Esophagus squamous epithelium (tissue), 5 donors: ENCODE results near the gene SLC50A1. TPM values are rescaled to one million over a fixed set of nuclear protein-coding genes. Genes with fewer than 3 reads are reported as not detected.
A peak's percentile ranks its signal among the peaks of the same experiment; 100 is the strongest.

ENCODE experiments used
- DNase-seq: peaks from one replicate; lab custom pipeline; 2025; lab: John Stamatoyannopoulos, UW
- H3K27ac ChIP-seq, 4 donors: fragments of 200-600 bp; sonication (generic); one replicate each; pipeline ENCODE4 v1.5.1; 2016 to 2019; ENCODE audit warnings: mild to moderate bottlenecking in 1 of 4
- H3K27me3 ChIP-seq, 4 donors: fragments of 200-600 bp; sonication (generic); 1 replicate in 3 of 4; 2 replicates in 1 of 4; pipeline versions ENCODE4 v1.5.1 to v1.6.0; 2017 to 2021; ENCODE audit warnings: antibody characterized with exemption in 1 of 4
- H3K36me3 ChIP-seq, 3 donors: fragments of 200-600 bp; sonication (generic); one replicate each; pipeline ENCODE4 v1.5.1; 2016 to 2019
- H3K4me1 ChIP-seq, 3 donors: fragments of 200-600 bp; sonication (generic); one replicate each; pipeline ENCODE4 v1.5.1; 2017 to 2019
- H3K4me3 ChIP-seq, 4 donors: fragments of 200-600 bp; sonication (generic); 1 replicate in 3 of 4; 2 replicates in 1 of 4; pipeline ENCODE4 v1.5.1; 2016 to 2019; ENCODE audit warnings: mild to moderate bottlenecking in 2 of 4, moderate library complexity in 1 of 4
- H3K9me3 ChIP-seq, 3 donors: fragments of 200-600 bp; sonication (generic); one replicate each; pipeline ENCODE4 v1.5.1; 2016 to 2019
- POLR2A ChIP-seq, 4 donors: fragments of 450-650 bp; IDR thresholded peaks; one replicate each; pipeline ENCODE4 v1.6.1; 2017; ENCODE audit warnings: antibody characterized with exemption in 4 of 4, mild to moderate bottlenecking in 4 of 4, moderate library complexity in 3 of 4
- WGBS, 2 donors: methylation state at CpG; one replicate each; pipeline ENCODE4 v1.1.5; 2018; 5-methylcytosine and 5-hydroxymethylcytosine counted together
- intact Hi-C: fragments of 100-400 bp; cut with DNase I; formaldehyde crosslinking; loops from one replicate; pipeline ENCODE4 v1.15.0; 2022
- total RNA-seq, 4 donors: library from RNA; depleted of rRNA; stranded (reverse); fragments of >200 nt; gene quantifications; one replicate each; pipeline ENCODE4 v1.1.0, GENCODE V29; 2016
- TF ChIP-seq, protein P1 (sequence below), 6 experiments: fragments of 450-650 bp in 4 of 6; fragments of 200-600 bp in 2 of 6; sonication (generic) in 2 of 6; IDR thresholded peaks; one replicate each; pipeline ENCODE4 v1.5.1; 2016 to 2019; ENCODE audit warnings: antibody characterized with exemption in 6 of 6, mild to moderate bottlenecking in 4 of 6, moderate library complexity in 4 of 6
- donor health status: DM: yes; HTN: yes; CAD: no.

SLC50A1 gene
- total RNA-seq, 4 donors from 2014 or later = 21.4 to 27.2 (median 26.0) TPM

DNA sequence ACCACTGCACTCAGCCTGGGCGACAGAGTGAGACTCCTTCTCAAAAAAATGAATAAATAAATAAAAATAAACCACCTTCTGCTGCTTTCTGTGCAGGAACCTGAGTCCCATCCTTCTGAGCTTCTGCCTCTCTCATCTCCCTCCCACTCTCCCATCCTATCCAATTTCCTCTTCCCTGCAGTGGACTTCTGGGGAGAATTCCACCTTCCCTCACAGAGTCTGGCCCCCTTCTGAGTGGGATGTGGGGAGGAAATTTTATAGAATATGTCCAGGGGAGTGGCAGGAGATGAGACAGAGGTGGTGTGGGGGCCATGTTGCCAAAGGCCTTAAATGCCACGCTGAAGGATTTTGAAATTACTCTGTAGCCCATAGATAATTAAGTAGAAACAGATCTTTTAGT is 13.3 kb upstream of the SLC50A1 start:
- intact Hi-C loops = no loop called here
- Histone ChIP-seq H3K27me3 (peaks cover 0 to 7% (median 0%) of the 10 kb centered on the region in 4 donors), H3K4me3 (no peak overlapping the region), H3K9me3 (no peaks in the 10 kb centered on the region), H3K4me1 (peaks cover 24 to 60% (median 39%) of the 10 kb centered on the region in 3 donors), H3K36me3 (no peaks in the 10 kb centered on the region), H3K27ac (no peak overlapping the region)
- TF ChIP-seq, protein P1, sequence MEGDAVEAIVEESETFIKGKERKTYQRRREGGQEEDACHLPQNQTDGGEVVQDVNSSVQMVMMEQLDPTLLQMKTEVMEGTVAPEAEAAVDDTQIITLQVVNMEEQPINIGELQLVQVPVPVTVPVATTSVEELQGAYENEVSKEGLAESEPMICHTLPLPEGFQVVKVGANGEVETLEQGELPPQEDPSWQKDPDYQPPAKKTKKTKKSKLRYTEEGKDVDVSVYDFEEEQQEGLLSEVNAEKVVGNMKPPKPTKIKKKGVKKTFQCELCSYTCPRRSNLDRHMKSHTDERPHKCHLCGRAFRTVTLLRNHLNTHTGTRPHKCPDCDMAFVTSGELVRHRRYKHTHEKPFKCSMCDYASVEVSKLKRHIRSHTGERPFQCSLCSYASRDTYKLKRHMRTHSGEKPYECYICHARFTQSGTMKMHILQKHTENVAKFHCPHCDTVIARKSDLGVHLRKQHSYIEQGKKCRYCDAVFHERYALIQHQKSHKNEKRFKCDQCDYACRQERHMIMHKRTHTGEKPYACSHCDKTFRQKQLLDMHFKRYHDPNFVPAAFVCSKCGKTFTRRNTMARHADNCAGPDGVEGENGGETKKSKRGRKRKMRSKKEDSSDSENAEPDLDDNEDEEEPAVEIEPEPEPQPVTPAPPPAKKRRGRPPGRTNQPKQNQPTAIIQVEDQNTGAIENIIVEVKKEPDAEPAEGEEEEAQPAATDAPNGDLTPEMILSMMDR (IDR thresholded peaks at IDR 0.05) = no peak
- no peak for TF ChIP-seq POLR2A (IDR thresholded peaks at IDR 0.05)
- WGBS, 2 donors = 85 to 88% methylated on average over 2 of the region's 2 CpGs
- DNase-seq = no peak

DNA sequence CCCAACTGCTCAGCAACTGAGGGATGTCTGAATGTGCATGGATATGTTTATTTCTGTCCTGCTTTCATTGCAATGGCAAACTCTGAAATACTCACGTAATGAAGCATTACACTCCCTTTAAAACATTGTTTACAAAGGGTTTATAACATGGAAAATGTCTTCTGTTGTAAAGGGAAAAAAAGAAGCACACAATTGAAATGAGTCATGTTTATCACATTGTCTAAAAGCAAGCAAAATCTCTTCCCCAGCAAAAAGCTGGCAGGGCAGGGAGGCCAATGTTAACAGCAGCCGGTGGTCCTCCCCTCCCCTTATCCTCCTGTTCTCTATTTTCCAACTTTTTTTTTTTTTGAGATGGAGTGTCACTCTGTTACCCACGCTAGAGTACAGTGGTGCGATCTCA is 11.9 kb upstream of the SLC50A1 start:
- peak overlapping the region; percentile 55 to 100 (median 79) for H3K27ac ChIP-seq
- DNase-seq = no peak
- WGBS, 2 donors = 37 to 38% methylated on average over 4 of the region's 4 CpGs

DNA sequence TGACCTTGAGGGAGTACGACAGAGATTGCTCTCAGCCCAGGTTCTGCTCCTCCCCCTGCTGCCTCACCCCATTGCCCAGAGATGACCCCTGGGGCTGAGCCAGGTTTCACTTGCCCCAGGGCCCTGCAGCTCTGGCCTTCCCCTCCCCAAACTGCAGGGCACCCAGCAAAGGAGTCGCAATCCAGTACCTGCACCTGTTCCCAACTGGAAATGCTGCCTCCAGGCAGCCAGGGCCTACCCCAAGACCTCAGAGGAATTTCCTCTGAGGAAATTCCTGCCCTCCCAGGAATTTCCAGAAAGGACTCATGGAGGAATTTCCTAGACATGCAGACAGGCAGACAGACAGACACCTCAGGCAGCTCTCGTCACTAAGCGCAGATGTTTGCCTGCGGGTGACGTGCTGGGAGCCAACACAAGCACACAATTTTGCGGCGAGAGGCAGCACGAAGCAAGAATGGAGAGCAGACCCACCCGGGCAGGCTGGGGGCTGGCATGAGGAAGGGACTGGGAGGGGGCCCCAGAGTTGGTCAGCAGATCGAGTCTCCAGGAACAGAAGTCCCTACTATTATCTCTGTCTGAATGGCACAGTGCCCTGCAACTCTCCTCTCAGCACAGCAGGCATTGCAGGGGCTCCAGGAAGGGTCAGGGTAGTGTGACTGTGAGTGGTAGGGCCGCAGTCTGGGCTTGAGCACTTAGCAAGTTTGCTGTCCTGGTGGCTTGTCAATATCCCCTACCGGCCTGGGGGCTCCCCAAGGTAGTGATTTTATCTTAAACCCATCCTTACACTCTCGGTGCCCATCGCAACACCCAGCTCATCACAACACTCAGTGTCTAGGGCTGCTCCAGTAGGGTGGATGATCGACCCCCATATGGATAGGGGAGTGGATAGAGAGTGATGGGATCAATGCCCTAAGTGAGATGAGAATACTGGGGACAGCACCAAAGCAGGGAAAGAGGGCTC is 10.9 kb upstream of the SLC50A1 start:
- peaks cover 24 to 82% (median 53%) of the 10 kb centered on the region in 3 donors for H3K4me1 ChIP-seq
- intact Hi-C loops = no loop called here
- no peak for DNase-seq

More for the DNA sequence above, 11.9 kb upstream of the SLC50A1 start:
- H3K27me3 ChIP-seq = peaks cover 0 to 13% (median 0%) of the 10 kb centered on the region in 4 donors
- H3K9me3 ChIP-seq = no peaks in the 10 kb centered on the region
- TF ChIP-seq POLR2A (IDR thresholded peaks at IDR 0.05) = no peak
- TF ChIP-seq, protein P1 (IDR thresholded peaks at IDR 0.05) = no peak
- H3K4me1 ChIP-seq = peaks cover 24 to 75% (median 44%) of the 10 kb centered on the region in 3 donors
- intact Hi-C loops = no loop called here
- H3K4me3 ChIP-seq = no peak overlapping the region
- no peaks in the 10 kb centered on the region for H3K36me3 ChIP-seq

DNA sequence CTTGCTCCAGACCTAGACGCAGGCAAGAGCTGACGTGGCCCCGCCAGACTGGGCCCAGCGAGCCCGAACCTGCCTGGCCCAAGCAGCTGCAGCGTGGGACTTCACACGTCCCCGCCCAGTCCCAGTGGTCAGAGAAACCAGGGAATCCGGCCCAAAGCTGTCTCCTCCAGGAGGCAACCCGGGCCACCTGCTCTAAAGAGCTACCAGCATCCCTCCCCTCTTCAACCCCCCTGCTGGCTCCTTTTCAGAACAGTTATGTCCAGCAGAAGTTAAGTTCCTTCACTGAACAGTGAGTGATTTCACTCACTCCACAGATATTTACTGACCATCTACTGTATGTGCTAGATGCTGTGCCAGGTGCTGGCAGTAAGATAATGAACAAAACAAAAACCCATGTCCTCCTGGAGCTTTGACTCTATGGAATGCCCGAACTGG is 10.1 kb upstream of the SLC50A1 start:
- H3K4me1 ChIP-seq = peaks cover 24 to 82% (median 49%) of the 10 kb centered on the region in 3 donors
- H3K27ac ChIP-seq = peak overlapping the region; percentile 93 to 100 (median 99)
- peaks cover 0 to under 1% (median 0%) of the 10 kb centered on the region in 3 donors for H3K36me3 ChIP-seq
- intact Hi-C loops = no loop called here
- WGBS, 2 donors = 21 to 40% methylated on average over 1 to 10 of the region's 11 CpGs
- DNase-seq = no peak
- H3K27me3 ChIP-seq = peaks cover 0 to 26% (median 0%) of the 10 kb centered on the region in 4 donors
- H3K9me3 ChIP-seq = no peaks in the 10 kb centered on the region
- peak overlapping the region in 2 of 4 donors; percentile 71 to 75 for H3K4me3 ChIP-seq
- TF ChIP-seq POLR2A (IDR thresholded peaks at IDR 0.05) = no peak
- TF ChIP-seq, protein P1 (IDR thresholded peaks at IDR 0.05) = no peak

More for the DNA sequence above, 10.9 kb upstream of the SLC50A1 start:
- Histone ChIP-seq H3K4me3 (no peak overlapping the region), H3K27ac (peak overlapping the region; percentile 93 to 100 (median 99)), H3K27me3 (peaks cover 0 to 22% (median 0%) of the 10 kb centered on the region in 4 donors), H3K36me3 (no peaks in the 10 kb centered on the region), H3K9me3 (no peaks in the 10 kb centered on the region)
- TF ChIP-seq, protein P1 (IDR thresholded peaks at IDR 0.05) = no peak
- TF ChIP-seq POLR2A (IDR thresholded peaks at IDR 0.05) = no peak
- WGBS, 2 donors = 48% methylated on average over 4 to 9 of the region's 16 CpGs
